Transverse colon (tissue), 4 donors: ENCODE data around the gene DAND5.

Experiments
- CTCF ChIP-seq, 5 experiments: fragments of 200-600 bp in 3 of 5; fragments of 450-650 bp in 2 of 5; sonication (generic) in 3 of 5; IDR thresholded peaks; 1 replicate in 2 of 5; 2 replicates in 3 of 5; pipeline ENCODE4 v1.5.1; 2016 to 2017; ENCODE audit warnings: antibody characterized with exemption in 5 of 5, inconsistent platforms in 3 of 5, mild to moderate bottlenecking in 2 of 5, moderate library complexity in 1 of 5
- POLR2A ChIP-seq: fragments of 450-650 bp; IDR thresholded peaks from one replicate; pipeline ENCODE4 v1.6.1; 2016; ENCODE audit warnings: antibody characterized with exemption, mild to moderate bottlenecking, moderate library complexity
- POLR2AphosphoS5 ChIP-seq, 3 donors: sonication (generic); formaldehyde crosslinking; IDR thresholded peaks; one replicate each; pipeline ENCODE4 v1.6.1; 2016; ENCODE audit warnings: antibody characterized with exemption in 3 of 3

DNA sequence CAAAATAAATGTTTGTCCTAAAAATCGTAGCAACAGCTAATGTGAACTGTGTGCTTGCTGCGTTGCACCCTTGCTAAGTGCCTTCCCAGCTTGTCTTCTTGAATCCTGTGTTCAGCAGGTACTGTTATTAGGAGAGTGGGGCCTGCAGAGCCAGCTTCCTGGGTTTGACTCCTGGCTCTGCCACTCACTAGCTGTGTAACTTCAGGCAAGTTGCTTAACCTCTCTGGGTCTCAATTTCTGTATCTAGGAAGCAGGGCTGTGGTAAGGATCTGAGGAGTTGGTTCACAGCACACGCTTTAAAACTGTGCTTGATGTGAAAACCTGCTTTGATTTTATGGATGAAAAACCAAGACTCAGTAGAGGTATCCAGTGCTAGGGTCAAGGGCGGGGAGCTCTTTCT lies 35.9 kb downstream of the DAND5 start:
- TF ChIP-seq POLR2A (no peak), CTCF (IDR thresholded peaks at IDR 0.05) (no peak), POLR2AphosphoS5 (IDR thresholded peaks at IDR 0.05) (no peak)
